ENCODE data around the gene MBD3.
"Not testable (repeated sequence)": the region's sequence is repeated elsewhere in the genome, so short reads cannot be mapped to it uniquely, and the experiment has no call there.

The MBD3 gene

DNA sequence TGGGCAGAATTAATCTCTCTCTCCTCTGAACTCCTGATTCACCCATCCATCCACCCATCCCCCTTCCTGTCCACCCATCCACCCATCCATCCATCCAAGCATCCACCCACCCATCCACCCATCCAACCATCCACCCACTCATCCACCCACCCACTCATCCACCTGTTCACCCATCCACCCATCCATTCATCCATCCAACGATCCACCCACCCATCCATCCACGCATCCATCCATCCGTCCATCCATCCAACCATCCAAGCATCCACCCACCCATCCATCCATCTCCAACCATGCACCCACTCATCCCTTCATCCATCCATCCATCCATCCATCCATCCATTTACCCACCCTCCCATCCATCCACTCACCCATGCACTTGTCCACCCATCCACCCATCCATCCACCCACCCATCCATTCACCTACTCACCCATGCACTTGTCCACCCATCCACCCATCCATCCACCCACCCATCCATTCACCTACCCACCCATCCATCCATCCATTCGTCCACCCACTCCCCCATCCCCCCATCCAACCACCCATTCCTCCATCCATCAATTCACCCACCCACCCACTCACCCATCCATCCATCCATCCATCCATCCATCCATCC lies 43.2 kb downstream of the MBD3 start:
- DNase-seq (ENCODE audit: low read depth in 2 of 3, low spot score in 1 of 3) = no peak

GRCh38 chr19:1540365-1540925 lies 52.2 kb downstream of the MBD3 start:
- no peak for DNase-seq (ENCODE audit: low read depth in 2 of 3, low spot score in 1 of 3)

DNA sequence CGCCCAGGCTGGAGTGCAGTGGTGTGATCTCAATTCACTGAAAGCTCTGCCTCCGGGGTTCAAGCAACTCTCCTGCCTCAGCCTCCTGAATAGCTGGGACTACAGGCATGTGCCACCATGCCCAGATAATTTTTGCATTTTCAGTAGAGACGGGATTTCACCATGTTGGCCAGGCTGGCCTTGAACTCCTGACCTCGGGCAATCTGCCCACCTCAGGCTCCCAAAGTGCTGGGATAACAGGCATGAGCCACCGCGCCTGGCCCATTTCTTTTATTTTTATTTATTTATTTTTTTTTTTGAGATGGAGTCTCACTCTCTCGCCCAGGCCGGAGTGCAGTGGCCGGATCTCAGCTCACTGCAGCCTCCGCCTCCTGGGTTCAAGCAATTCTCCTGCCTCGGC lies 52.9 kb downstream of the MBD3 start:
- not testable (repeated sequence) for DNase-seq (ENCODE audit: low read depth in 2 of 3, low spot score in 1 of 3)

DNA sequence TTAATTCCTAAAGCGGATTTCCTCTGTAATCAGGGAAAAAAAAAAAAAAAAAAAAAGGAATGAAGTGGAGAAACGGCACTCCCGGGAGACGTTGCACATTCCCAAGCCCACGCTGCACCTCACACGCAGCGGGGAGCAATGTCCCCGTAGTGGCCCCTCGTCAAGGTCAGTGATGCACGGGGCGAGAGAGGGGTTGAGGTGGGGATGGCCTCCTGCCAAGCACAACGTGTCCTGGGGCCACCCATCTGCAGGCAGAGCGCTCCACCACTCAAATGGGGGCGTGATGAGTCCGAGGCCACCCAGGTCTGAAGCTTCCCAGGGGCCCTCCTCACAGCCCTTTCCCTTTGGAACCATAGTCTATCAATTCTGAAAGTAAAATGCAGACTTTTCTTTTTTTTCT lies 53.7 kb downstream of the MBD3 start:
- no peak for DNase-seq (ENCODE audit: low read depth in 2 of 3, low spot score in 1 of 3)

- DNase-seq (ENCODE audit: low read depth in 2 of 3, low spot score in 1 of 3) = not testable (repeated sequence)
These were observed 57.0 kb downstream of the MBD3 start for GRCh38 chr19:1535699-1536098.

DNA sequence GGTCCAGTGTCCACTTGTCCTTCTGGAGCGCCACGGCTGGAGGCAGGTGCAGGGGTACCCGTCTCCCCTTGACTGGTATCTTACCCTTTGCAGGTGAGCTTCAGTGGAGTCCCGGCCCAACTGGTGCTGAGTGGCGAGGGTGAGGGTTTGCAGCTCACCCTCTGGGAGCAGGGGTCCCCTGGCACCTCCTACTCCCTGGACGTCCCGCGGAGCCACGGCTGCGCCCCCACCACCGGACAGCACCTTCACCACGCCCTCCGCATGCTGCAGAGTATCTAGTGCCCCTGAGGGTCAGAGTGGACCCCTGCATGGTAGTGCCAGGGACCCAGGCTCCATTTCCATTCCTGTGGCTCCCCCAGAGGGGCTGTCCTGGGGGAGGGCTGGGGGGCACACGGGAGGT lies 57.7 kb downstream of the MBD3 start:
- no peak for DNase-seq (ENCODE audit: low read depth in 2 of 3, low spot score in 1 of 3)

DNA sequence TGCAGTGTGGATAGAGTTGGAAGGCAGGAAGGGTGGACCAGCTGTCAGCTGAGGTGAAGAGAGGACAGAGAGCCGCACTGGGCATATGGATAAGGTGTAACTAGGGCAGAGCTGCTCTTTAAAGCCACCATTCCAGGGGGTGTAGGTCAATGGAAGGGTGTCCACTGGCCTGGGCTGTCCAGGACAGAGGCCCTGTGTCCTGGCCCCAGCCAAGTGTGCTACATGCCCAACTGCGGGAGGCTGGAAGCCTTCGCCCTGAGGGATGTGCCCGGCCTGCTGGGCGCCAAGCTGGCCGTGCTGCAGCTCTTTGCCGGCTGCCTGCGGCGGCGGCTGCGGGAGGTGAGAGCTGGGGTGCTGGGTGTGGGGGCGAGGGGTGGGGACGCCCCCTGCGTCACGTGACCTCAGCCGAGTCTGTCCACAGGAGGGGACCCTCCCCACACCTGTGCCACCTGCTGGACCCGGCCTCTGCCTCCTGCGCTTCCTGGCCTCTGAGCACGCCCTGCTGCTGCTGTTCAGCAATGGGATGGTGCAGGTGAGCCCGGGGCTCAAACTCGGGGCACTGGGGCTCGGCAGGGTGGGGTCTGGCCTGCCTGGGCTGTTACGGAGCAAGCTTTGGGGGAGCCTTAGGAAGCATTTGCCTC lies 59.0 kb downstream of the MBD3 start:
- DNase-seq (ENCODE audit: low read depth in 2 of 3, low spot score in 1 of 3) = no peak

GRCh38 chr19:1532003-1532402 lies 60.7 kb downstream of the MBD3 start:
- no peak for DNase-seq (ENCODE audit: low read depth in 2 of 3, low spot score in 1 of 3)

DNA sequence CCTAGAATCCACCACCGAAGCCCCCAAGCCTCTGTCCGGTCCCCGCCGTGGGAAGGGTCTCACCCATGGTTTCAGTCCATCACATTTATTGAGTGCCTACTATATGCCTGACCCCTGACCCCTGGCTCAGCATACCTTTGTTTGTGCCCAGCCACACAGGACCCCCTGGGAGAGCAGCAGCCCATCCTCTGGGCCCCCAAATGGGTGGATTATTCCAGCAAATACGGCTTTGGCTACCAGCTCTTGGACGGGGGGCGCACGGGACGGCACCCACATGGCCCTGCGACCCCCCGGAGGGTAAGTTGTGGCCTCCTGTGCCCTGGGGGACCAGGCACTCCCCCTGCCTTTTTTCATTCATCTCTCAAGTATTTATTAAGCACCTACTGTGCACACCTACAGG lies 61.1 kb downstream of the MBD3 start:
- DNase-seq (ENCODE audit: low read depth in 2 of 3, low spot score in 1 of 3) = no peak

GRCh38 chr19:1530856-1531255 lies 61.8 kb downstream of the MBD3 start:
- not testable (repeated sequence) for DNase-seq (ENCODE audit: low read depth in 2 of 3, low spot score in 1 of 3)

GRCh38 chr19:1529430-1529816 lies 63.2 kb downstream of the MBD3 start:
- no peak for DNase-seq (ENCODE audit: low read depth in 2 of 3, low spot score in 1 of 3)

DNA sequence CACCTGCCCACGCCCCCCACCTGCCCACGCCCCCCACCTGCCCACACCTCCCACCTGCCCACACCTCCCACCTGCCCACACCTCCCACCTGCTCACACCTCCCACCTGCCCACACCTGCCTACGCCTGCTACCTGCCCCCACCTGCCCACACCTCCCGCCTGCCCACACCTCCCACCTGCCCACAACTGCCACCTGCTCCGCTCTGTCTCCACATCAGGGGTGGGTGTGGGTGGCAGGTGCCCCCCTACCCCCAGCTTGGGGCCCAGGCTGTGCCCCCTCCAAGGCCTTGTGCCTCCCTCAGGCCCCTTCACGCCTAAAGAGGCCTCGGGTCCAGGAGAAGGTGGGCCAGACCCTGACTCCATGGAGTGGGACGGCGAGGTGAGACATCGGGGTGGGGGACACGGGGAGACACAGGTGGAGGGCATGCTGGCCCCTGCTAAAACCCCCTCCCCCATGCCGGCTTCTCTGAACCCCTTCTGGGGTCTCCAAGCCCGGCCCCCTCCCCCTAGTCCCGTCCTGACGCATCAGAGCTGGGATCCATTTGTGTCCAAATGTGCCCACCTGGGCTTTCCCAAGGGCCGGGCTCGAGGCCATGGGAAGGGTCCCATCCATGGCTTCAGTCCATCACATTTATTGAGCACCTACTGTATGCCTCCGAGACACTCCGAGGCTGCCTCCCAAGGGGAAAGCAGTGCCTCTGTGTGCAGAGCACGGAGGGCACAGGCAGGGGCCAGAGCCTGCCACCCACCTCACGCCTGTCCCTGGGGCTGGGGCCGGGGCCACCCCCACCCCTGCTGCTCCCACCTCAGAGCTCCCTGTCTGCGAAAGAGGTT lies 63.9 kb downstream of the MBD3 start:
- no peak for DNase-seq (ENCODE audit: low read depth in 2 of 3, low spot score in 1 of 3)

- DNase-seq (ENCODE audit: low read depth in 2 of 3, low spot score in 1 of 3) = no peak
These were observed 64.9 kb downstream of the MBD3 start for GRCh38 chr19:1527650-1528309.

GRCh38 chr19:1526979-1527649 lies 65.6 kb downstream of the MBD3 start:
- no peak for DNase-seq (ENCODE audit: low read depth in 2 of 3, low spot score in 1 of 3)

- no peak for DNase-seq (ENCODE audit: low read depth in 2 of 3, low spot score in 1 of 3)
These were observed 66.4 kb downstream of the MBD3 start for GRCh38 chr19:1526066-1526778.

- no peak for DNase-seq (ENCODE audit: low read depth in 2 of 3, low spot score in 1 of 3)
These were observed 67.3 kb downstream of the MBD3 start for GRCh38 chr19:1525343-1525742.

DNA sequence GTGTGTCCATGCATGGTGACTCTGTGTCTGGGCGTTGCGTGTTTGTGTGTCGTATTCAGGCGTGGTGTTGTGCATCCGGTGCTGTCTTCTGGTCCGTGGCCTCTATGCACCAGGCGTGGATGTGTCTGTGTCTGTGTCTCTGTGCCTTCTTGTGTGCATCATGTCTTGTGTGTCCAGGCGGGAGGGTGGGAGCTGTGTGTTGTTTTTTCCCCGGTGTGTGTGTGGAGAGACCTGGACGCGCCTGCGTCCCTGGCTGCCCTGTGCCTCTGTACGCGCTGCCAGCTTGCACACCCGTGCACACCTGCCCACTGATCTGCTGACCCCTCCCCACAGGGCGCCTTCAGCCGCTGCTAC lies 67.7 kb downstream of the MBD3 start:
- DNase-seq (ENCODE audit: low read depth in 2 of 3, low spot score in 1 of 3) = no peak

- no peak for DNase-seq (ENCODE audit: low read depth in 2 of 3, low spot score in 1 of 3)
These were observed 68.2 kb downstream of the MBD3 start for GRCh38 chr19:1524287-1524971.
